NCI-H1930 (cell line): ENCODE data around the gene PRSS16.
"Not testable (repeated sequence)": the region's sequence is repeated elsewhere in the genome, so short reads cannot be mapped to it uniquely, and the experiment has no call there.

Source experiments
- DNase-seq, 2 experiments: peaks; one replicate each; lab custom pipeline; 2025; lab: John Stamatoyannopoulos, UW

PRSS16 gene

GRCh38 chr6:27242589-27243265 lies 4.8 kb upstream of the PRSS16 start:
- DNase-seq = no peak

- no peak for DNase-seq
Measured at GRCh38 chr6:27248783-27249182, 1.3 kb downstream of the PRSS16 start.

DNA sequence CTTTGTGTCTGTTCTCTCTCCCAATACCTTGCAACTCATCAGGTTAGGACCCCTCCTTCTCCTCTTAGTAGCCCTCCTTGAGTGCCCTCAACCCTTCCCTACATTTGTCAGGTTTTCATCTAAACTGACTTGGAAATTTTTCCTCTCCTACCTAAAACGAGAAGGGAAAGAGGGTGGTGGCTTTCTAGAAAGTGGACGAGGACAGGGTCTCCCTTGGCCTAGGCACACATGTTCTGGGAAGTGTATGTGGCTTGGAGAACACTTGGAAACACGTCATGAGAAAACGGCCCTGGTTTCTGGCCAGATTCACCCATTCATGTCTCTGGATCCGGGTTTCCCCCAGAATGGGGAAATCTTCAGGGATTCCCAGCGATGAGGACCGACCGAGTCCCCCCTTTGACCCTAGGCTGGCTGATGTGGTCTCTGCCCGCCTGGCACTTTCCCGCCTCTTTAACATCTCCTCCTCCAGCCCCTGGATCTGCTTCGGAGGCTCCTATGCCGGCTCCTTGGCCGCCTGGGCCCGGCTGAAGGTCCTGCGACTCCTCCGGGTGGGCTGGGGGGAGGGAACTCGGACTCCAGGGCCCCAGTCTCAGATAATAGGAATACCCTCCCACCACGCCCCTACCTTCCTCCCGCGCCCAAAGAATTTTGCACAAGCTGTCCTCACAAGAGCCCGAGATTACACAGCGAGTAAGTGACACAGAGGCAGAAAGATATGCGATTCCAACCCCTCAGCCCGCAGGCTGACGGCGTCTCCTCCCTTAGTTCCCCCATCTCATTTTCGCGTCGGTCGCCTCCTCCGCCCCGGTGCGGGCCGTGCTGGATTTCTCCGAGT lies 3.0 kb downstream of the PRSS16 start:
- DNase-seq = no peak

DNA sequence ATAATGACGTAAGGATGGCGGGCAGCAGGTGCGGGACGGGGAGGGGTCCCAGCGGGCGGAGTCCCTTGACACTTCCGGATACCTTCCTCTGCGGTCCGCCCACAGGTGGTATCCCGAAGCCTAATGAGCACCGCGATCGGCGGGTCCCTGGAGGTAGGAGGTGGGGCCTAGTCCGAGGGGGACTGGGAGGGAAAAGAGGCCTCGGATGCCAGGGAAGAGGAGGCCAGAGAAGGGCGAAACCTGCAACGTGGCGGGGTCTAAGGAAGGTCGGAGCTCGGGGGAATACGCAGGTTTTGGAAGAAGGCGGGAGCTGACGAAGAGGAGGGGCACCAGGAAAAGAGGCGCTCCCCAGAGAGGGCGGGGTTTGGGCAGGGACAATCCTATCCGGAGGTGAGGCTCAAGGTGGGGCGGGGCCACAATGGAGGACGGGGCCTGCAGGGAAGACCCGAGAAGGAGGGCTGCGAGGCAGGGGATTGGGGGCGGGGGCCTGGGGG lies 3.7 kb downstream of the PRSS16 start:
- DNase-seq = peak; percentile 86 to 89

DNA sequence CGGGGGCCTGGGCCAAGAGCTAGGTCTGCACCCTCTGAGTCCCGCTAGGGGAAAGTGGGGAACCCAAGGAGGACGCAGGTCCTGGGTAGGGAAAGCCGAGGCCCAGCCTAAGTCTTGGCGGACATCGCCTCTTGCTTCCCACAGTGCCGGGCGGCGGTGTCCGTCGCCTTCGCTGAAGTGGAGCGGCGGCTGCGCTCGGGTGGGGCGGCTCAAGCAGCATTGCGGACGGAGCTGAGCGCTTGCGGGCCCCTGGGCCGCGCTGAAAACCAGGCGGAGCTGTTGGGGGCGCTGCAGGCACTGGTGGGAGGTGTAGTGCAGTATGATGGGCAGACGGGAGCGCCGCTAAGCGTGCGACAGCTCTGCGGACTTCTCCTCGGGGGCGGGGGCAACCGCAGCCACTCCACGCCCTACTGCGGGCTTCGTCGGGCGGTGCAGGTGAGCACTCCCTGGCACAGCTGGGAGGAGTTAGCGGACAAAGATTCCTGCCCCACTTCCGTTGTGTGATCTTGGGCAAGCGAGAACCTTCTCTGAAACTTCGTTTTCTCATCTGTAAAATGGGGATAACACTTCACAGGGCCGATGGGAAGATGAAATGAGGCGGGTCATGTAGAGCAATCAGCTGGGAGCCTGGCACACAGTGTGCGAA lies 4.2 kb downstream of the PRSS16 start:
- DNase-seq = peak; percentile 85 to 86

DNA sequence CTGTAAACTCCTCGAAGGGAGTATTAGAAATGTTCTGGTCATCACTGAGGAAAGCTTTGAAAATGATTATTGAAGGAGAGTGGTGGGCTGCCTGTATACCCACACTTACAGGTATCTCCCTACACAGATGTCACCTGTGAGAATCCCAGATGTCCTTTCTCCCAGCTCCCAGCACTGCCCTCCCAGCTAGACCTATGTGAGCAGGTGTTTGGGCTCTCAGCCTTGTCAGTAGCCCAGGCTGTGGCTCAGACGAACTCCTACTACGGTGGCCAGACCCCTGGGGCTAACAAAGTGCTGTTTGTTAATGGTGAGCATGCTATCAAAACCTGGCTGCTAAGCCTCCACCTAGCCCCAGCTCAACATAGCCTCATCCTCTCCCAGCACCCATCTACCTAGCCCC lies 7.1 kb downstream of the PRSS16 start:
- no peak for DNase-seq

DNA sequence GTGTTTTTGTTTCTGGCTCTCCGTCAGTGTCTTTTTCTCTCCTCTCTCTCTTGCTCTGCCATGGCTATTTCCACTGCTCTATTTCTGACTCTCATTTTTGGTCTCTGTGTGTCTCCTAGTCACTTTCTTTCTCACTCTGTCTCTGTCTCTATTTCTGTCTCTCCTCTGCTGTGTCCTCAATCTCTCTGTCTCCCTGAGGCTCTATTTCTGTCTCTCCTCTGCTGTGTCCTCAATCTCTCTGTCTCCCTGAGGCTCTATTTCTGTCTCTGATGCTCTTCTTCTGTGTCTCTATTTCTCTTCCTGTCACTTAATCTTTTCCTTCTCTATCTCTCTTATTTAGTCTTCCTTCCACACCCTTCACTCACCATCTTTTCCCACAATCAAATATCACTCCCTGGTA lies 8.4 kb downstream of the PRSS16 start:
- no peak for DNase-seq

GRCh38 chr6:27260369-27260768 lies 12.9 kb downstream of the PRSS16 start:
- no peak for DNase-seq

DNA sequence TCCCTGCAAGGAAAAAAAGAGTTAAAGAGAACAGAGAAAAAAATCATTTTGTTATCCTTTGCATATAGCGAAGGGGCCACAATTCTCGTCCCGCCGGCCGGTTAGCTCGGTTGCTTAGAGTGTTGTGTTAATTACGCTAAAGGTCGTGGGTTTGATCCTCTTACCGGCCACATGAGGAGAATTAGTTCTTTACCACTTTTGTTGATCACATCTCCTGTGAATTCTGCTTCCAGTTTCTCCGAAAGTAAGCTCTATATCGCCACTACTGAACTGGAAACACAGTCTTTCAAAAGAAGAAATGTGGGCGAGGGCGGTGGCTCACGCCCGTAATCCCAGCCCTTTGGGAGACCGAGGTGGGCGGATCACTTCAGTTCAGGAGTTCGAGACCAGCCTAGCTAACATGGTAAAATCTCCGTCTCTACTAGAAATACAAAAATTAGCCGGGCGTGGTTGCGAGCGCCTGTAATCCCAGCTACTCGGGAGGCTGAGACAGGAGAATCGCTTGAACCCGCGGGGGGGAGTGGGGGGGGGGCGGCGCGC lies 13.4 kb downstream of the PRSS16 start:
- DNase-seq = no peak

GRCh38 chr6:27263886-27264285 lies 16.4 kb downstream of the PRSS16 start:
- no peak for DNase-seq

- not testable (repeated sequence) for DNase-seq
Measured at GRCh38 chr6:27267003-27267402, 19.5 kb downstream of the PRSS16 start.

DNA sequence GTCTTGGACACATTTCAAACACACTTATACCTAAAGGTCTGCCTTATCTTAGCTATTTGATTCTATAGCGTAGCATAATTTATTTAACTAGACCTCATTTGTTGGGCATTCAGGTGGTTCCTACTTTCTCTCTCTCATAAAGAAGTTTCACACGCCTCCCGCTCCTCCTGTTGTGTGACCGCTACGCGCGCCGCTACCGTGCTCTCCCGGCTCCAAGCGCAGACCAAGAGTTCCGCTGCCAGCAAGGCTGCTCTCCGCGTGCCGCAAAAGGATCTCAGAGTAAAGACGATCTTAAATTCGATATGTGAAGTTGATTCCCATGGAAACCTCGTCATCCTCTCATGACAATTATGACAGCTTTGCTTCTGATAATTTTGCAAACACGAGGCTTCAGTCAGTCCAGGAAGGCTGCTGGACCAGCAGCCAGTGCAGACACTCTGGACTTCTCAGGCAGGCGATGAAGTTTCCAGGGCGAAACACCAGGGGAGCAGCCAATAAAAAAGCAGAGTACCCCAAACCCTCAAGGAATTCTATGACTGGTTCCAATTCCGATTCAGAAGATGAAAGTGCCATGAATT lies 20.4 kb downstream of the PRSS16 start:
- no peak for DNase-seq

DNA sequence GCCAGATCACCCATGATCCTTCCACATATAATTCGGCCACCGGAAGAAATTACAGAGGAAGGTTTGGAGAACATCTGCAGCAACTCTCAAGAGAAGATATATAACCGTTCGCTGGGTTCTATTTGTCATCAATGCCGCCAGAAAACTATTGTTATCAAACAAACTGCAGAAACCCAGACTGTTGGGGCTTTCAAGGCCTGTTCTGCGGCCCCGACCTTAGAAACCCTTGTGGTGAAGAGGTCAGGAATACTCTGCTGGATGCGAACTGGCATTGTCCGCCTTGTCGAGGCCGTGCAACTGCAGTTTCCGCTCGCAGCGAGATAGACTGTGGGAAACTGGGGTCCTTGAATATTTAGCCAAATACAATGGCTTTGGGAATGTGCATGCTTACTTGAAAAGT lies 21.3 kb downstream of the PRSS16 start:
- DNase-seq = no peak

GRCh38 chr6:27273783-27274182 lies 26.3 kb downstream of the PRSS16 start:
- no peak for DNase-seq

- no peak for DNase-seq
Measured at GRCh38 chr6:27275025-27275956, 27.8 kb downstream of the PRSS16 start.

DNA sequence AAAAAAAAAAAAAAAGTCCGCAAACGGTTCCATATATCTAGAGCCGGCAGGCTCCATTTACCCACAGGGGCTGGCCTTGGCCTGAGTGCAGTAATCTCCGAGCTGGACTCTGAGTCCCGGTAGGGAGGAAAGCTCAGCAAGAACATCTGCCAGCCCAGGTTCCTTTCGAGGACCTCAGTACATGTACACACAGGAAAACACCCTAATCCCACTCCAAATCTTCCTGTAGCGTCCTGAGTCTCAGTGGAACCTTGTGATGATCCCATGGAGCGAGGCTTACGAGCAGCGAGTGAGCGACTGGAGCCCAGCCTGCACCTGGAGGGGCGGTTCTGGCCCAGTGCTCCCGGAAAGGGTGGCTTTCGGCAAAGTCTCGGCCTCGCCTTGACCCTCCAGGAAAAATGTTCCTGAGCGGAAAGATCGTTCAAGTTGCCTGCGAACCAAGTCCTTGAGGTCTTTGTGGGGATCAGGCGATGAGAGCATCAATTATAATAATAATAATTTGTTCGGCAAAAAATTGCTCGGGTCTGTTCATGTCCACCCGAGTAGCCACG lies 32.1 kb downstream of the PRSS16 start:
- DNase-seq = no peak

- peak in 1 of 2 experiments; percentile 53 for DNase-seq
Measured at GRCh38 chr6:27280064-27280539, 32.6 kb downstream of the PRSS16 start.

GRCh38 chr6:27280540-27281000 lies 33.1 kb downstream of the PRSS16 start:
- no peak for DNase-seq

DNA sequence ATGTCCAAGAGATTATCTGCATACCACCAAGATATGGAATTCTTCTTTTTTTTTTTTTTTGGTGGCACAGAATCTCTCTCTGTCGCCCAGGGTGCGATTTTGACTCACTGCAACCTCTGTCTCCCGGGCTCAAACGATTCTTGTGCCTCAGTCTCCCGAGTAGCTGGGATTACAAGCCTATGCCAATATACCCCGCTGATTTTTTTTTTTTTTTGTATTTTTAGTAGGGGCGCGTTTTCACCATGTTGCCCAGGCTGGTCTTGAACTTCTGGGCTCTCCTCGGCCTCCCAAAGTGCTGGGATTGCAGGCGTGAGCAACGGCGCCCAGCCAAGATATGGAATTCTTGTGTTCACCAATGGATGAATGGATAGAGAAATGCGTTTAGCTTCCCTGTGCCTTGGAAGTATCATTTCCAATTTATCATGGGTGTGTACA lies 33.6 kb downstream of the PRSS16 start:
- no peak for DNase-seq

GRCh38 chr6:27281569-27281968 lies 34.1 kb downstream of the PRSS16 start:
- DNase-seq = no peak
